HFF-Myc (cell line): ENCODE results near the gene NPPA.

ENCODE experiments used
- DNase-seq: peaks from one replicate; pipeline ENCODE4 v3.0.0-alpha.2; 2011; ENCODE audit warnings: low read depth; ENCODE audit errors: extremely low read depth
- H3K4me3 ChIP-seq: replicated peaks from 2 replicates; pipeline ENCODE4 v1.5.1; 2011; ENCODE audit warnings: low read depth, mild to moderate bottlenecking, control low read depth, low read length
- TF ChIP-seq, protein P1 (sequence below): IDR thresholded peaks from 2 replicates; pipeline ENCODE4 v1.5.1; 2012; ENCODE audit warnings: mild to moderate bottlenecking, low read depth, low read length, control low read depth; ENCODE audit errors: missing control alignments

The NPPA gene

DNA sequence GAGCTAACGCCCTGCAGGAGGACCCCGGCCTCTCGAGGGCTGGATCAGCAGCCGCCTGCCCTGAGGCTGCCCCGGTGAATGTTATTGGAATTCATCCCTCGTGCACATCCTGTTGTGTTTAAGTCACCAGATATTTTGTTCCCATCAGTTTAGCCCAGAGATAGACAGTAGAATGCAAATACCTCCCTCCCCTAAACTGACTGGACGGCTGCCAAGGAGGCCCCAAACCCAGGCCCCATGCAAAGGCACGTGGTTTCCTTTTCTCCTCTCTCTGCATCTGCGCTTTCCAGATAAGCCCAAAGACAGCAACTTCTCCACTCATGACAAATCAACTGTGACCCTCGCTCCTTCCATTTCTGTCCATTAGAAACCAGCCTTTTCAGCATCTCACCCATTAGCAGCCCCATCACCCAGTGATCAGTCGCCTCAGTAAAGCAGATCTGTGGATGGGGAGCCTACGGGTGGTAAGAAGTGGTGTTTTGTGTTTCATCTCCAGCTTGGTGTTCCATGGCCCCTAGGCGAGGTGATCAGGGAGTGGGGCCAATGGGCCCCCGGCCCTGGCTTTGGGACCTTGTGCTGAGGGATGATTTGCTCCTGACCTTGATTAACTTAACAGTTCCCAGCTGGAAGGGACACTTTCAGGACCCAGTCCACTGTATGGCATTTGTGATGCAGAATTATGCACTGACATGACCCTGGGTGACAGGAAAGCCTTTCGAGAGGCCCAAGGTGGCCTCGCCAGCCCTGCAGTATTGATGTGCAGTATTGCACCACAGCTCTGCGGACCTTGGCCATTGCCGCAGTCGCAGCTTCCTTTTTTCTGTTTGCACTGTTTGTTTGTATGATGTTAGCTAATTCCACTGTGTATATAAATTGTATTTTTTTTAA is 5.2 kb downstream of the NPPA start:
- DNase-seq = no peak
- TF ChIP-seq, protein P1, sequence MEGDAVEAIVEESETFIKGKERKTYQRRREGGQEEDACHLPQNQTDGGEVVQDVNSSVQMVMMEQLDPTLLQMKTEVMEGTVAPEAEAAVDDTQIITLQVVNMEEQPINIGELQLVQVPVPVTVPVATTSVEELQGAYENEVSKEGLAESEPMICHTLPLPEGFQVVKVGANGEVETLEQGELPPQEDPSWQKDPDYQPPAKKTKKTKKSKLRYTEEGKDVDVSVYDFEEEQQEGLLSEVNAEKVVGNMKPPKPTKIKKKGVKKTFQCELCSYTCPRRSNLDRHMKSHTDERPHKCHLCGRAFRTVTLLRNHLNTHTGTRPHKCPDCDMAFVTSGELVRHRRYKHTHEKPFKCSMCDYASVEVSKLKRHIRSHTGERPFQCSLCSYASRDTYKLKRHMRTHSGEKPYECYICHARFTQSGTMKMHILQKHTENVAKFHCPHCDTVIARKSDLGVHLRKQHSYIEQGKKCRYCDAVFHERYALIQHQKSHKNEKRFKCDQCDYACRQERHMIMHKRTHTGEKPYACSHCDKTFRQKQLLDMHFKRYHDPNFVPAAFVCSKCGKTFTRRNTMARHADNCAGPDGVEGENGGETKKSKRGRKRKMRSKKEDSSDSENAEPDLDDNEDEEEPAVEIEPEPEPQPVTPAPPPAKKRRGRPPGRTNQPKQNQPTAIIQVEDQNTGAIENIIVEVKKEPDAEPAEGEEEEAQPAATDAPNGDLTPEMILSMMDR = no peak
- H3K4me3 ChIP-seq = no peak overlapping the region

DNA sequence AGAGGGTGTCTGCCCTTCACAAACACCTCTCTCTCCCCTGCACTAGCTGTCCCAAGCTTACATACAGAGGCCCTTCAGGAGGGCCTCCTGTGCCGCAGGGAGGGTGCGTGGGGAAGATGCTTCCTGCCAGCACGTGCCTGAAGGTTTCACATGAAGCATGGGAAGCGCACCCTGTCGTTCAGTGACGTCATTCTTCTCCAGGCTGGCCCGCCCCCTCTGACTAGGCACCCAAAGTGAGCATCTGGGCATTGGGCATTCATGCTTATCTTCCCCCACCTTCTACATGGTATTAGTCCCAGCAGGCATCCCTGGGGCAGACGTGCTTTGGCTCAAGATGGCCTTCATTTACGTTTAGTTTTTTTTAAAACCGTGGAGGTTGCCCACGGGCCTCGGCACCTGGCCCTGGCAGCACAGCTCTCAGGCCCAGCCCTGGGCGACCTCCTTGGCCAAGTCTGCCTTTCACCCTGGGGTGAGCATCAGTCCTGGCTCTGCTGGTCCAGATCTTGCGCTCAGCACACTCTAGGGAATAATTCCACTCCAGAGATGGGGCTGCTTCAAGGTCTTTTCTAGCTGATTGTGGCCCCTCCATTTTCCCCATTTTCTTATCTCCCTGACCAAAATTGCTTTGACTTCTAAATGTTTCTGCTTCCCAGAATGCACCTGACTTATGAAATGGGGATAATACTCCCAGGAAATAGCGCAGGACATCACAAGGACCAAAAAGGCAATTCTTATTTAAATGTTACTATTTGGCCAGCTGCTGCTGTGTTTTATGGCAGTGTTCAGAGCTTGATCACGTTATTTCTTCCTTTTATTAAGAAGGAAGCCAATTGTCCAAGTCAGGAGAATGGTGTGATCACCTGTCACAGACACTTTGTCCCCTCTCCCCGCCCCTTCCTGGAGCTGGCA is 6.1 kb downstream of the NPPA start:
- TF ChIP-seq, protein P1 = no peak
- no peak for DNase-seq
- no peak overlapping the region for H3K4me3 ChIP-seq

DNA sequence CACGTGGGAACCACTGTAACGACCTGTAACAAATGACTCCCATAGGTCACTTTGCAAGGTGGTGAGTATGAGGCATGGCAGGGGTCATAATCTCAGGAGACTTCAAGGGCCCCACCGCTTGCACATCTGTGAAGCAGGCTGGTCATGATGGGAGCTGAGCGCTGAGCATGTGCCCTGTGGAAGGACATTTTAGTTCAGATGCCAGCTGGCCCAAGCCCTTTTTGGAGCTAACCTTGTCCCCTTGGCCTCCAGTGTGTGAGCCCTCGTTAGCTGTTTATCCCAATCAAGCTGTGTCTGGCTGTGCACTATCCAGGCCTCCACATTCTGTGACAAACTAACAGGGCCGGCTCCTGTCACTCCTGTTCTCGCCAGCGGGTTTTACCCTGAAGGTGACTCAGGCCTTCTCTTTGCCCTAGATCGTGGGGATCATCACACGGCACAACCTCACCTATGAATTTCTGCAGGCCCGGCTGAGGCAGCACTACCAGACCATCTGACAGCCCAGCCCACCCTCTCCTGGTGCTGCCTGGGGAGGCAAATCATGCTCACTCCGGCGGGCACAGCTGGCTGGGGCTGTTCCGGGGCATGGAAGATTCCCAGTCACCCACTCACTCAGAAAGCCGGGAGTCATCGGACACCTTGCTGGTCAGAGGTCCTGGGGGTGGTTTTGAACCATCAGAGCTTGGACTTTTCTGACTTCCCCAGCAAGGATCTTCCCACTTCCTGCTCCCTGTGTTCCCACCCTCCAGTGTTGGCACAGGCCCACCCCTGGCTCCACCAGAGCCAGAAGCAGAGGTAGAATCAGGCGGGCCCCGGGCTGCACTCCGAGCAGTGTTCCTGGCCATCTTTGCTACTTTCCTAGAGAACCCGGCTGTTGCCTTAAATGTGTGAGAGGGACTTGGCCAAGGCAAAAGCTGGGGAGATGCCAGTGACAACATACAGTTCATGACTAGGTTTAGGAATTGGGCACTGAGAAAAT is 7.6 kb downstream of the NPPA start:
- DNase-seq = no peak
- H3K4me3 ChIP-seq = no peak overlapping the region
- TF ChIP-seq, protein P1 = no peak

DNA sequence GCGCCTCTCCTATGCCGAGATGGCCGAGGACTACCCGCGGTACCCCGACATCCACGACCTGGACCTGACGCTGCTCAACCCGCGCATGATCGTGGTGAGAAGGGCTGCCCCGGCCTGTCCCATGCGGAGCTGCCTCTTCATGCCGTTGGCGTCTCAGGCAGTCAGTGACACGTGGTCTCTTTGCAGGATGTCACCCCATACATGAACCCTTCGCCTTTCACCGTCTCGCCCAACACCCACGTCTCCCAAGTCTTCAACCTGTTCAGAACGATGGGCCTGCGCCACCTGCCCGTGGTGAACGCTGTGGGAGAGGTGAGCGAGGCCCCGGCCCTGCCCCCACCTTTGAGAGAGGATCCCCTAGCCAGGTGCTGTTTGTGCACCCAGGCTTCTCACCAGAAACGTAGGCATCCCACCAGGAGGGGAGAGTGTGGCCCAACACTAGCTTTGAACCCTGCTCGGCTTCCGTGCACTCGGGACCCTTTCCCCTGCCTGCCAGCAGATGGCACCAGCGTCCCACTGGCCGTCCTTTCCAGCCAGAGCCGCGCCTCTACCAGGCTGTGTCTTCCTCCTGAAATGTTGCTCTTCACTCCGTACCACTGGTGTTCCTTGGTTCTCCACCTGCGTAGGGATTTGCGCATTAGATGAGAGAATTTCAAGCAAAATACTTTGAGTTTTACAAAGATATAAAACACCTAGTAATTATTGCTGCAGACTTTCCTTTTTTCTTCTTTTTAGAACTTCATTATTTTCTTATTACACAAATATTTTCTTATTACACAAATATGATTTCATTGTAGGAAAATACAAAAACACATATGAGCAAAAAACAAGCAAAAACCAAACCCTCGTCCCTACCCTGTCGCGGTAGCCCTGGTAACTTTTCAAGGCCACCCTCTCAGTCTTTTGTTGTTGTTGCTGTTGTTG is 9.0 kb downstream of the NPPA start:
- DNase-seq = no peak
- TF ChIP-seq, protein P1 = peak; percentile 100
- H3K4me3 ChIP-seq = no peak overlapping the region

DNA sequence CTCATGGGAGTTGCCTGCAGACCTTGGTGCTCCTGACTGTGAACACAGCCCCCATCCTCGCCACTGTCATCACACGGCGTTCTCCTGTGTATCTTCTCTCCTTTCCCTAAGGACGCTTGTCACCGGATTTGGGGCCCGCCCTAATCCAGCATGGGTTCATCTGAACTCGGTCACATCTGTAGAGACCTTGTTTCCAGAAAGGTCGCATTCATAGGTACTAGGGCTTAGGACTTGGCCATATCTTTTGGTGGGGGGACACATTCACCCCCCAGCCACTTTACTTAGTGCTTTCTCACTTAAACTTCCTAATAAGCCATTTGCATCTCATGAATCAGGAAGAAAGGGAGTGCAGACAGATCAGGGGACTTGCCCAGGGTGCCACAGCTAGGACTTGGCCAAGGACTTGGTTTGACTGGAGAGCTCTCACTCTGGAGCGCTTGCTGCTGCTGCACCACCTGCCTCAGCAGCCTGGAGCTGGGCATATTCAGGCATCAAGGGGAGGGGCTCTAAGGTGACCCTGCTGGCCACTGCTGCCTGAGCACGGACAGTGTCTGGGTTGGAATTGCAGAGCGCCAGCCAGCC is 9.7 kb downstream of the NPPA start:
- no peak for DNase-seq
- H3K4me3 ChIP-seq = no peak overlapping the region
- TF ChIP-seq, protein P1 = no peak
